ENCODE results near the gene MDK.

The MDK gene

DNA sequence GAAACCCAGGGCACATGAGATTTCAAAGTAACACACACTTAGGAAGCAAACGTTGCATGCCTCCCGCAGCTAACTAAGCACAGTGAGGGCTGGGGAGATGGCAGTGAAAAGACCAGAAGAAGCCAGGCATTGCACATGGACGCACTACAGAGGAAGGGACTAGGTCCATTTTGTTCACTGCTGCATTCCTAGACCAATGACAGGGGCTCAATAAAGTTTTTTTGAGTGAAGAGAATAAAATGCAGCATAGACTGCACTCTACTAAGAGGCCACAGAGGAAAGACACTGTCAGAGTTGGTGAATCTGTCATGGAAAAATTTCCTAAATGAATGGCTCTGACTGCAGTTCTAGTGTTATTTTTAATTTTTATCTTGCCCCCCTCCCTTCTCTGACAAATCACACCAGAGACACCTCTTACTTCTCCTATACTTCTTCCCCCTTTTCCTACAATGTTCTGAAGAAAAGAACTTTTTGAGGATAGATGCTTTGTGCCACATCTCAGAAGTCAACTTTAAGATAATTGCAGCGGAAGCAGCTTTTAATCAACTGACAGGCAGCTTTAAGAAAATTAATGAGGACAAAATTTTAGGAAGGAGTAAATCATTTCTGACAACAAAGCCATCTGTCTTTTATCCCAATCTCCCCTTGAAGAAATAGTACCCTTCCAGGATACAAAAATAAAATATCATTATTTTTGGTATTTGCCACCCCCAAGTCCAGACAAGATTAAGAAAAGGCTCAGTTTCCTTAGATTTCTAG lies 44.9 kb downstream of the MDK start:
- ATAC-seq: peak; percentile 21; the same call in 1 of the 3 replicates
- no peak for TF ChIP-seq TCF4 (CRISPR knock-in tag; IDR thresholded peaks at IDR 0.05; ENCODE audit: borderline replicate concordance)
- no peak for TF ChIP-seq RARB (CRISPR knock-in tag; IDR thresholded peaks at IDR 0.05)
- TF ChIP-seq BACH2 (CRISPR knock-in tag; IDR thresholded peaks at IDR 0.05; ENCODE audit: borderline replicate concordance): no peak
- TF ChIP-seq, protein P1, sequence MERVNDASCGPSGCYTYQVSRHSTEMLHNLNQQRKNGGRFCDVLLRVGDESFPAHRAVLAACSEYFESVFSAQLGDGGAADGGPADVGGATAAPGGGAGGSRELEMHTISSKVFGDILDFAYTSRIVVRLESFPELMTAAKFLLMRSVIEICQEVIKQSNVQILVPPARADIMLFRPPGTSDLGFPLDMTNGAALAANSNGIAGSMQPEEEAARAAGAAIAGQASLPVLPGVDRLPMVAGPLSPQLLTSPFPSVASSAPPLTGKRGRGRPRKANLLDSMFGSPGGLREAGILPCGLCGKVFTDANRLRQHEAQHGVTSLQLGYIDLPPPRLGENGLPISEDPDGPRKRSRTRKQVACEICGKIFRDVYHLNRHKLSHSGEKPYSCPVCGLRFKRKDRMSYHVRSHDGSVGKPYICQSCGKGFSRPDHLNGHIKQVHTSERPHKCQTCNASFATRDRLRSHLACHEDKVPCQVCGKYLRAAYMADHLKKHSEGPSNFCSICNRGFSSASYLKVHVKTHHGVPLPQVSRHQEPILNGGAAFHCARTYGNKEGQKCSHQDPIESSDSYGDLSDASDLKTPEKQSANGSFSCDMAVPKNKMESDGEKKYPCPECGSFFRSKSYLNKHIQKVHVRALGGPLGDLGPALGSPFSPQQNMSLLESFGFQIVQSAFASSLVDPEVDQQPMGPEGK (CRISPR knock-in tag; IDR thresholded peaks at IDR 0.05; ENCODE audit: borderline replicate concordance): no peak
- TF ChIP-seq CSDC2 (CRISPR knock-in tag; IDR thresholded peaks at IDR 0.05): no peak
- no peak for TF ChIP-seq ZNF565 (CRISPR knock-in tag; conservative IDR thresholded peaks at IDR 0.05; ENCODE audit: low read depth)
- no peak for TF ChIP-seq SNAI2 (CRISPR knock-in tag; IDR thresholded peaks at IDR 0.05)
- no peak for TF ChIP-seq ZNF70 (CRISPR knock-in tag; IDR thresholded peaks at IDR 0.05)
- no peak for TF ChIP-seq PPARA (CRISPR knock-in tag; IDR thresholded peaks at IDR 0.05; ENCODE audit: borderline replicate concordance)
- TF ChIP-seq ZFP3 (CRISPR knock-in tag; IDR thresholded peaks at IDR 0.05): no peak
- no peak for TF ChIP-seq ARNTL (CRISPR knock-in tag; IDR thresholded peaks at IDR 0.05; ENCODE audit: borderline replicate concordance, low read depth)
- TF ChIP-seq ZNF8 (CRISPR knock-in tag; IDR thresholded peaks at IDR 0.05): no peak
- no peak for TF ChIP-seq TOX (CRISPR knock-in tag; IDR thresholded peaks at IDR 0.05; ENCODE audit: borderline replicate concordance)
- no peak for TF ChIP-seq ZFP30 (CRISPR knock-in tag; IDR thresholded peaks at IDR 0.05)
- TF ChIP-seq, protein P2, sequence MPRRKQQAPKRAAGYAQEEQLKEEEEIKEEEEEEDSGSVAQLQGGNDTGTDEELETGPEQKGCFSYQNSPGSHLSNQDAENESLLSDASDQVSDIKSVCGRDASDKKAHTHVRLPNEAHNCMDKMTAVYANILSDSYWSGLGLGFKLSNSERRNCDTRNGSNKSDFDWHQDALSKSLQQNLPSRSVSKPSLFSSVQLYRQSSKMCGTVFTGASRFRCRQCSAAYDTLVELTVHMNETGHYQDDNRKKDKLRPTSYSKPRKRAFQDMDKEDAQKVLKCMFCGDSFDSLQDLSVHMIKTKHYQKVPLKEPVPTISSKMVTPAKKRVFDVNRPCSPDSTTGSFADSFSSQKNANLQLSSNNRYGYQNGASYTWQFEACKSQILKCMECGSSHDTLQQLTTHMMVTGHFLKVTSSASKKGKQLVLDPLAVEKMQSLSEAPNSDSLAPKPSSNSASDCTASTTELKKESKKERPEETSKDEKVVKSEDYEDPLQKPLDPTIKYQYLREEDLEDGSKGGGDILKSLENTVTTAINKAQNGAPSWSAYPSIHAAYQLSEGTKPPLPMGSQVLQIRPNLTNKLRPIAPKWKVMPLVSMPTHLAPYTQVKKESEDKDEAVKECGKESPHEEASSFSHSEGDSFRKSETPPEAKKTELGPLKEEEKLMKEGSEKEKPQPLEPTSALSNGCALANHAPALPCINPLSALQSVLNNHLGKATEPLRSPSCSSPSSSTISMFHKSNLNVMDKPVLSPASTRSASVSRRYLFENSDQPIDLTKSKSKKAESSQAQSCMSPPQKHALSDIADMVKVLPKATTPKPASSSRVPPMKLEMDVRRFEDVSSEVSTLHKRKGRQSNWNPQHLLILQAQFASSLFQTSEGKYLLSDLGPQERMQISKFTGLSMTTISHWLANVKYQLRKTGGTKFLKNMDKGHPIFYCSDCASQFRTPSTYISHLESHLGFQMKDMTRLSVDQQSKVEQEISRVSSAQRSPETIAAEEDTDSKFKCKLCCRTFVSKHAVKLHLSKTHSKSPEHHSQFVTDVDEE (CRISPR knock-in tag; IDR thresholded peaks at IDR 0.05): no peak
- TF ChIP-seq GLIS3 (CRISPR knock-in tag; IDR thresholded peaks at IDR 0.05): no peak
- TF ChIP-seq, protein P3, sequence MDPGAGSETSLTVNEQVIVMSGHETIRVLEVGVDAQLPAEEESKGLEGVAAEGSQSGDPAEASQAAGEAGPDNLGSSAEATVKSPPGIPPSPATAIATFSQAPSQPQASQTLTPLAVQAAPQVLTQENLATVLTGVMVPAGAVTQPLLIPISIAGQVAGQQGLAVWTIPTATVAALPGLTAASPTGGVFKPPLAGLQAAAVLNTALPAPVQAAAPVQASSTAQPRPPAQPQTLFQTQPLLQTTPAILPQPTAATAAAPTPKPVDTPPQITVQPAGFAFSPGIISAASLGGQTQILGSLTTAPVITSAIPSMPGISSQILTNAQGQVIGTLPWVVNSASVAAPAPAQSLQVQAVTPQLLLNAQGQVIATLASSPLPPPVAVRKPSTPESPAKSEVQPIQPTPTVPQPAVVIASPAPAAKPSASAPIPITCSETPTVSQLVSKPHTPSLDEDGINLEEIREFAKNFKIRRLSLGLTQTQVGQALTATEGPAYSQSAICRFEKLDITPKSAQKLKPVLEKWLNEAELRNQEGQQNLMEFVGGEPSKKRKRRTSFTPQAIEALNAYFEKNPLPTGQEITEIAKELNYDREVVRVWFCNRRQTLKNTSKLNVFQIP (CRISPR knock-in tag; IDR thresholded peaks at IDR 0.05; ENCODE audit: borderline replicate concordance, low read depth): no peak
- TF ChIP-seq OSR1 (CRISPR knock-in tag; IDR thresholded peaks at IDR 0.05): no peak
- TF ChIP-seq ZC3H10 (CRISPR knock-in tag; IDR thresholded peaks at IDR 0.05): no peak

DNA sequence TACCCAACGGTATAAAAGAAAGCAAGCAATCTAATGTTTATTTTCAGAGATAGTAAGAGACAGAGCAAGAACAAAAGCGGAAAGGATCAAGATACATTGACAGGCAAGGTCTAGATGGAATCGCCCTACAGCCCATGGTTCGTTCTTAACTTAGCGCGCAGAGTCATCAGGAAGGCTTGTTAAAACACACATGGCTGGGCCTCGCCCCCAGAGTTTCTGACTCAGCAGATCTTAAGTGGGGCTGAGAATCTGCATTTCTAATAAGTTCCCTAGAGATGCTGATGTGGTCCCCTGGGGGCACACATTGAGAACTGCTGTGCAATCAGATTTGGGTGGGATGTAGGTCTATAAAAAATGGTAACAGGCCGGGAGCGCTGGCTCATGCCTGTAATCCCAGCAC lies 45.9 kb downstream of the MDK start:
- TF ChIP-seq RARB (CRISPR knock-in tag; IDR thresholded peaks at IDR 0.05) (no peak), SNAI2 (CRISPR knock-in tag; IDR thresholded peaks at IDR 0.05) (no peak), TOX (CRISPR knock-in tag; IDR thresholded peaks at IDR 0.05; ENCODE audit: borderline replicate concordance) (no peak), BACH2 (CRISPR knock-in tag; IDR thresholded peaks at IDR 0.05; ENCODE audit: borderline replicate concordance) (no peak), GLIS3 (CRISPR knock-in tag; IDR thresholded peaks at IDR 0.05) (no peak), ESRRG (CRISPR knock-in tag; IDR thresholded peaks at IDR 0.05) (no peak), TCF4 (CRISPR knock-in tag; IDR thresholded peaks at IDR 0.05; ENCODE audit: borderline replicate concordance) (no peak), ARNTL (CRISPR knock-in tag; IDR thresholded peaks at IDR 0.05; ENCODE audit: borderline replicate concordance, low read depth) (no peak), PPARA (CRISPR knock-in tag; IDR thresholded peaks at IDR 0.05; ENCODE audit: borderline replicate concordance) (no peak)
- TF ChIP-seq, protein P2 (CRISPR knock-in tag; IDR thresholded peaks at IDR 0.05): no peak
- TF ChIP-seq, protein P1 (CRISPR knock-in tag; IDR thresholded peaks at IDR 0.05; ENCODE audit: borderline replicate concordance): no peak
- ATAC-seq: no peak
